ENCODE measurements around the gene IL22RA1. TPM values are rescaled to one million over a fixed set of nuclear protein-coding genes. Genes with fewer than 3 reads are reported as not detected.

The IL22RA1 gene
- total RNA-seq, 1 experiment from 2014 or later, result 1.2 TPM

DNA sequence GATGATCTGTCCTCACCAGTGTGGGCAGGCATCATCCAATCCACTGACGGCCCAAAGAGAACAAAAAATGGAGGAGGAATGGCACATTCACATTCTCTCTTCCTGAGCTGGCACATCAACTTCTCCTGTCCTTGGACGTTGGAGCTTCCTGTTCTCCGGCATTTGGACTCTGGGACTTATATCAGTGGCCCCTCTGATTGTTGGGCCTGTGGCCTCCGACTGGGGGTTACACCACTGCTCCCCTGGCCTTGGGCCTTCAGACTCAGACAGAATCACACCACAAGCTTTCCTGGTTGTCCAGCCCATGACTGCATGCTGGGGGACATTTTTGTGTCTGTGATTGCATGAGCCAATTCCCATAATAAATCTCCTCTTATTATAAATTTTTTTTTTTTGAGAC lies 24.1 kb upstream of the IL22RA1 start:
- H4K20me1 ChIP-seq (ENCODE audit: low read length), result no peaks in the 10 kb centered on the region
- intact Hi-C loops (cut with micrococcal nuclease), result no loop called here
- H3K4me3 ChIP-seq (ENCODE audit: low read length), result no peak overlapping the region
- no TSS peak for BruUV-seq (replicated peaks)
- no peaks in the 10 kb centered on the region for H3K9me2 ChIP-seq (replicated peaks; ENCODE audit: low read length)
- no peaks in the 10 kb centered on the region for H3K4me1 ChIP-seq (ENCODE audit: insufficient read depth, low read length)
- H3K9me3 ChIP-seq (ENCODE audit: low read length), result no peaks in the 10 kb centered on the region
- H3K27me3 ChIP-seq (ENCODE audit: low read length), result no peaks in the 10 kb centered on the region
- no peaks in the 10 kb centered on the region for H3F3A ChIP-seq (ENCODE audit: low read length, unreplicated experiment)
- no peak overlapping the region for H3K27ac ChIP-seq (ENCODE audit: low read length)
- peaks cover 5% of the 10 kb centered on the region; the same call in 1 of the 2 replicates for H3K36me3 ChIP-seq (ENCODE audit: low read depth, low read length)
- TF ChIP-seq CTCF (conservative IDR thresholded peaks at IDR 0.05; ENCODE audit: low read depth, low read length) (no peak), EZH2 (IDR thresholded peaks at IDR 0.05; ENCODE audit: low read length, unreplicated experiment) (no peak), EZH2phosphoT487 (IDR thresholded peaks at IDR 0.05; ENCODE audit: borderline replicate concordance, low read length) (no peak)
- ChIA-PET CTCF (no interaction called here), POLR2A (ENCODE audit: unreplicated experiment) (interaction anchor here (0.5 kb wide), 1 partner anchor 365 kb away, joined by 4 read pairs; no protein-coding TSS in a partner anchor)
- no peak overlapping the region for H2AFZ ChIP-seq (ENCODE audit: low read length)
- no peak overlapping the region for H3K9ac ChIP-seq (ENCODE audit: low read length)
- no peaks in the 10 kb centered on the region for H3K79me2 ChIP-seq (ENCODE audit: low read length)
- H3K4me2 ChIP-seq (ENCODE audit: low read length), result no peak overlapping the region
- no peak for ATAC-seq
- DNase-seq, result no peak

DNA sequence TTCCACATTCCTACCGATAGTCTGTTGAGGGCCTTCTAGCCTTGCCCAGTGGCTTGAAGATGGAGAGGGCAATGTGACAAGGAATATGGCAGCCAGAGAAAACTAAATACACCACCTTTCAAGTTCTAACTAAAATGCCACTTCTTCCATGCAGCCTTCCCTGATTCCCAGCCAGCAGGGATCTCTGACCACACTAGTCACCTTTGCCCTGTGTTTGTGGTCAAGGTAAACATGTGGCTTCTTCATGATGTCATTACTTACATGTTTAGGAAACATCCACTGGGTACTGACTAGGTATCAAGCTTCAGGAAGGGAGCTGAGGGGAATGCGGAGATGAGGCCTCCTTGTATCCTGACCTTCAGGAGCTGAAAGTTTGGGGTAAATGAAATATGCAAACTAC lies 22.6 kb upstream of the IL22RA1 start:
- no peak for TF ChIP-seq CTCF (conservative IDR thresholded peaks at IDR 0.05; ENCODE audit: low read depth, low read length)
- no peak for TF ChIP-seq EZH2 (IDR thresholded peaks at IDR 0.05; ENCODE audit: low read length, unreplicated experiment)
- TF ChIP-seq EZH2phosphoT487 (IDR thresholded peaks at IDR 0.05; ENCODE audit: borderline replicate concordance, low read length), result no peak
- H3K4me2 ChIP-seq (ENCODE audit: low read length), result no peak overlapping the region
- no peaks in the 10 kb centered on the region for H3K79me2 ChIP-seq (ENCODE audit: low read length)
- no peaks in the 10 kb centered on the region for H3K27me3 ChIP-seq (ENCODE audit: low read length)
- H4K20me1 ChIP-seq (ENCODE audit: low read length), result no peaks in the 10 kb centered on the region
- no peak overlapping the region for H3K27ac ChIP-seq (ENCODE audit: low read length)
- H3F3A ChIP-seq (ENCODE audit: low read length, unreplicated experiment), result no peaks in the 10 kb centered on the region
- H3K9me3 ChIP-seq (ENCODE audit: low read length), result no peaks in the 10 kb centered on the region
- ChIA-PET CTCF (no interaction called here), POLR2A (ENCODE audit: unreplicated experiment) (no interaction called here)
- no peaks in the 10 kb centered on the region for H3K4me1 ChIP-seq (ENCODE audit: insufficient read depth, low read length)
- no peak overlapping the region for H3K9ac ChIP-seq (ENCODE audit: low read length)
- DNase-seq (no peak), ATAC-seq (no peak)
- H3K36me3 ChIP-seq (ENCODE audit: low read depth, low read length), result peaks cover 5% of the 10 kb centered on the region; the same call in 1 of the 2 replicates
- intact Hi-C loops (cut with micrococcal nuclease), result no loop called here
- no peak overlapping the region for H2AFZ ChIP-seq (ENCODE audit: low read length)
- no peak overlapping the region for H3K4me3 ChIP-seq (ENCODE audit: low read length)
- no peaks in the 10 kb centered on the region for H3K9me2 ChIP-seq (replicated peaks; ENCODE audit: low read length)
- no TSS peak for BruUV-seq (replicated peaks)

GRCh38 chr1:24164004-24164403 lies 21.1 kb upstream of the IL22RA1 start:
- BruUV-seq (replicated peaks), result no TSS peak
- no peaks in the 10 kb centered on the region for H3K9me3 ChIP-seq (ENCODE audit: low read length)
- no peaks in the 10 kb centered on the region for H3K79me2 ChIP-seq (ENCODE audit: low read length)
- no peak for ATAC-seq
- no peak for TF ChIP-seq EZH2phosphoT487 (IDR thresholded peaks at IDR 0.05; ENCODE audit: borderline replicate concordance, low read length)
- TF ChIP-seq EZH2 (IDR thresholded peaks at IDR 0.05; ENCODE audit: low read length, unreplicated experiment), result no peak
- no peak overlapping the region for H2AFZ ChIP-seq (ENCODE audit: low read length)
- ChIA-PET POLR2A (ENCODE audit: unreplicated experiment) (no interaction called here), CTCF (no interaction called here)
- H3K9ac ChIP-seq (ENCODE audit: low read length), result no peak overlapping the region
- H3K4me1 ChIP-seq (ENCODE audit: insufficient read depth, low read length), result no peaks in the 10 kb centered on the region
- H3K27ac ChIP-seq (ENCODE audit: low read length), result no peak overlapping the region
- intact Hi-C loops (cut with micrococcal nuclease), result no loop called here
- peaks cover 5% of the 10 kb centered on the region; the same call in 1 of the 2 replicates for H3K36me3 ChIP-seq (ENCODE audit: low read depth, low read length)
- no peaks in the 10 kb centered on the region for H3K27me3 ChIP-seq (ENCODE audit: low read length)
- no peaks in the 10 kb centered on the region for H4K20me1 ChIP-seq (ENCODE audit: low read length)
- H3K9me2 ChIP-seq (replicated peaks; ENCODE audit: low read length), result no peaks in the 10 kb centered on the region
- no peak for DNase-seq
- no peak overlapping the region for H3K4me3 ChIP-seq (ENCODE audit: low read length)
- H3F3A ChIP-seq (ENCODE audit: low read length, unreplicated experiment), result no peaks in the 10 kb centered on the region
- H3K4me2 ChIP-seq (ENCODE audit: low read length), result no peak overlapping the region

Data from PC-3 (cell line).